ENCODE results near the gene LRRN2.

DNA sequence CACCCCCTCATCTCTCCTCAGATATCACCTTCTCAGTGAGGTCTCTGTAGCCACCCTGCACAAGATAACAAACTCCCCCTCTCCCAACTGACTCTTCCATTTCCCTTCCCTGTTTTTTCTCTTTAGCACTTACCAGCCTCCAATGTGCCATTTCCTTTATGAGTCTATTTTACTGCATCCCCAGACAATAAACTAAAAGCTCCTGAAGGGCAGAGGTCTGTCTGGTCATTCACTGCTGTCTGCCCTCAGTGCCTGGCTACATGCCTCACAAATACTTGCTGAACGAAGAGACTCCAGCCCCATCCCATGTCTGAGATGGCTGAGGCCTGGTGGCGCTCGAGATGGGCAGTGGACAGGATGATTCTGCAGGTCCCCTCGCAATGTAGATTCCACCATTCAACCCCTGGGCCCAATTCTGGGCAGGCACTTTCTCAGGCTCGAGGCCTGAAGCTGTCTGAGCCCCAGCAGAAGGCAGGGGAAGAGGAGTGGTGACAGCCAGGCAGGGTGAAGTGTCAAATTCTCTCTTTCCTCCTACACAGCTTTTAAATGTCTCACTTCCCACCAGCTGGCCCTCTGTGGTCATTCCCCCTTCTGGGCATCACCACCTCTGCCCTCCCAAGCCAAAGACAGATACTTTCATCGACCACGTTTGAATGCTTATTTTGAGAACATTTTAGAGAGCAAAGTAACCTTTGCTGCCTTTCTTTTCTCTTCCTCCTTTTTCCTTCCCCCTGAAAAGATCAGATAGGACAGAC is 6.6 kb downstream of the LRRN2 start:
- TF ChIP-seq, protein P1, sequence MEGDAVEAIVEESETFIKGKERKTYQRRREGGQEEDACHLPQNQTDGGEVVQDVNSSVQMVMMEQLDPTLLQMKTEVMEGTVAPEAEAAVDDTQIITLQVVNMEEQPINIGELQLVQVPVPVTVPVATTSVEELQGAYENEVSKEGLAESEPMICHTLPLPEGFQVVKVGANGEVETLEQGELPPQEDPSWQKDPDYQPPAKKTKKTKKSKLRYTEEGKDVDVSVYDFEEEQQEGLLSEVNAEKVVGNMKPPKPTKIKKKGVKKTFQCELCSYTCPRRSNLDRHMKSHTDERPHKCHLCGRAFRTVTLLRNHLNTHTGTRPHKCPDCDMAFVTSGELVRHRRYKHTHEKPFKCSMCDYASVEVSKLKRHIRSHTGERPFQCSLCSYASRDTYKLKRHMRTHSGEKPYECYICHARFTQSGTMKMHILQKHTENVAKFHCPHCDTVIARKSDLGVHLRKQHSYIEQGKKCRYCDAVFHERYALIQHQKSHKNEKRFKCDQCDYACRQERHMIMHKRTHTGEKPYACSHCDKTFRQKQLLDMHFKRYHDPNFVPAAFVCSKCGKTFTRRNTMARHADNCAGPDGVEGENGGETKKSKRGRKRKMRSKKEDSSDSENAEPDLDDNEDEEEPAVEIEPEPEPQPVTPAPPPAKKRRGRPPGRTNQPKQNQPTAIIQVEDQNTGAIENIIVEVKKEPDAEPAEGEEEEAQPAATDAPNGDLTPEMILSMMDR (IDR thresholded peaks at IDR 0.05), result no peak
- TF ChIP-seq POLR2A (IDR thresholded peaks at IDR 0.05), result no peak

Data from body of pancreas (tissue), 4 donors.